WTC11 (cell line): ENCODE results near the gene CGREF1. TPM values are rescaled to one million over a fixed set of nuclear protein-coding genes. Genes with fewer than 3 reads are reported as not detected.

Experiments
- CREB1 ChIP-seq: sonication (generic); formaldehyde crosslinking; IDR thresholded peaks from 2 replicates; pipeline ENCODE4 v1.8.0; 2023; ENCODE audit warnings: mild to moderate bottlenecking, missing genetic modification reagents
- CTCF ChIP-seq: fragments of 200-600 bp; IDR thresholded peaks from 2 replicates; pipeline ENCODE4 v1.8.0; 2022; ENCODE audit warnings: antibody characterized with exemption
- E2F4 ChIP-seq: sonication (generic); formaldehyde crosslinking; IDR thresholded peaks from 2 replicates; pipeline ENCODE4 v1.8.1; 2022; ENCODE audit warnings: low read depth, mild to moderate bottlenecking, moderate library complexity, missing genetic modification reagents, borderline replicate concordance
- ESRRA ChIP-seq: sonication (generic); formaldehyde crosslinking; IDR thresholded peaks from 2 replicates; pipeline ENCODE4 v1.8.1; 2022; ENCODE audit warnings: mild to moderate bottlenecking, missing genetic modification reagents, borderline replicate concordance
- GRHL2 ChIP-seq: fragments of 250-450 bp; sonication (Bioruptor Pico); IDR thresholded peaks from 2 replicates; pipeline ENCODE4 v1.8.0; 2022; ENCODE audit warnings: mild to moderate bottlenecking, moderate library complexity; ENCODE audit not compliant: insufficient replicate concordance, severe bottlenecking
- HMGA2 ChIP-seq: fragments of 250-450 bp; sonication (Bioruptor Pico); IDR thresholded peaks from 2 replicates; pipeline ENCODE4 v1.4.0; 2021; ENCODE audit warnings: mild to moderate bottlenecking, moderate library complexity
- IRF1 ChIP-seq: sonication (generic); formaldehyde crosslinking; IDR thresholded peaks from 2 replicates; pipeline ENCODE4 v1.8.0; 2023; ENCODE audit warnings: missing genetic modification reagents
- IRF2 ChIP-seq: sonication (generic); formaldehyde crosslinking; IDR thresholded peaks from 2 replicates; pipeline ENCODE4 v1.8.0; 2022; ENCODE audit warnings: low read depth, missing genetic modification reagents, borderline replicate concordance
- MAX ChIP-seq: sonication (generic); formaldehyde crosslinking; IDR thresholded peaks from 2 replicates; pipeline ENCODE4 v1.8.0; 2022; ENCODE audit warnings: mild to moderate bottlenecking, missing genetic modification reagents
- NFATC4 ChIP-seq: fragments of 250-450 bp; sonication (Bioruptor Pico); IDR thresholded peaks from 2 replicates; pipeline ENCODE4 v1.9.0; 2021; ENCODE audit warnings: mild to moderate bottlenecking
- NFYB ChIP-seq: sonication (generic); formaldehyde crosslinking; conservative IDR thresholded peaks from 2 replicates; pipeline ENCODE4 v1.8.0; 2022; ENCODE audit warnings: low read depth, missing genetic modification reagents
- NR1H2 ChIP-seq: sonication (generic); formaldehyde crosslinking; IDR thresholded peaks from 2 replicates; pipeline ENCODE4 v1.9.0; 2021; ENCODE audit warnings: mild to moderate bottlenecking, moderate library complexity, missing genetic modification reagents
- NR2C2 ChIP-seq: sonication (generic); formaldehyde crosslinking; IDR thresholded peaks from 2 replicates; pipeline ENCODE4 v1.8.0; 2022; ENCODE audit warnings: mild to moderate bottlenecking, missing genetic modification reagents
- OVOL2 ChIP-seq: fragments of 250-450 bp; sonication (Bioruptor Pico); IDR thresholded peaks from 2 replicates; pipeline ENCODE4 v1.9.0; 2021; ENCODE audit warnings: mild to moderate bottlenecking, borderline replicate concordance
- PRRX2 ChIP-seq: fragments of 250-450 bp; sonication (Bioruptor Pico); IDR thresholded peaks from 2 replicates; pipeline ENCODE4 v1.8.0; 2021; ENCODE audit warnings: mild to moderate bottlenecking
- RORB ChIP-seq: fragments of 250-450 bp; sonication (Bioruptor Pico); IDR thresholded peaks from 2 replicates; pipeline ENCODE4 v1.9.0; 2021; ENCODE audit warnings: mild to moderate bottlenecking
- SMAD3 ChIP-seq: sonication (generic); formaldehyde crosslinking; IDR thresholded peaks from 2 replicates; pipeline ENCODE4 v1.8.0; 2022; ENCODE audit warnings: missing genetic modification reagents, mild to moderate bottlenecking, borderline replicate concordance
- SOX15 ChIP-seq: fragments of 250-450 bp; sonication (Bioruptor Pico); IDR thresholded peaks from 2 replicates; pipeline ENCODE4 v1.9.0; 2021; ENCODE audit warnings: mild to moderate bottlenecking
- TCF7 ChIP-seq: sonication (generic); formaldehyde crosslinking; IDR thresholded peaks from 2 replicates; pipeline ENCODE4 v1.8.0; 2022; ENCODE audit warnings: mild to moderate bottlenecking, low read depth, missing genetic modification reagents, moderate library complexity
- ZBTB21 ChIP-seq: sonication (generic); formaldehyde crosslinking; IDR thresholded peaks from 2 replicates; pipeline ENCODE4 v1.8.1; 2023; ENCODE audit warnings: mild to moderate bottlenecking, missing genetic modification reagents, borderline replicate concordance
- ZBTB43 ChIP-seq: sonication (generic); formaldehyde crosslinking; IDR thresholded peaks from 2 replicates; pipeline ENCODE4 v1.8.1; 2023; ENCODE audit warnings: mild to moderate bottlenecking, missing genetic modification reagents
- ZNF317 ChIP-seq: sonication (generic); formaldehyde crosslinking; IDR thresholded peaks from 2 replicates; pipeline ENCODE4 v1.8.1; 2023; ENCODE audit warnings: low read depth, mild to moderate bottlenecking, moderate library complexity, missing genetic modification reagents, borderline replicate concordance
- ZNF396 ChIP-seq: fragments of 250-450 bp; sonication (Bioruptor Pico); IDR thresholded peaks from 2 replicates; pipeline ENCODE4 v1.8.0; 2021; ENCODE audit warnings: mild to moderate bottlenecking, moderate library complexity, borderline replicate concordance
- ZNF671 ChIP-seq: fragments of 250-450 bp; sonication (Bioruptor Pico); IDR thresholded peaks from 2 replicates; pipeline ENCODE4 v1.8.0; 2021; ENCODE audit warnings: mild to moderate bottlenecking
- total RNA-seq: library from RNA; stranded (reverse); gene quantifications from 3 replicates; pipeline ENCODE4 v1.2.3, GENCODE V29; 2021
- TF ChIP-seq, protein P1 (sequence below): fragments of 250-450 bp; sonication (Bioruptor Pico); IDR thresholded peaks from 2 replicates; pipeline ENCODE4 v1.9.0; 2021; ENCODE audit warnings: mild to moderate bottlenecking
- TF ChIP-seq, protein P2 (sequence below): fragments of 250-450 bp; sonication (Bioruptor Pico); conservative IDR thresholded peaks from 2 replicates; pipeline ENCODE4 v1.9.0; 2021; ENCODE audit warnings: mild to moderate bottlenecking
- TF ChIP-seq, protein P3 (sequence below): sonication (generic); formaldehyde crosslinking; IDR thresholded peaks from 2 replicates; pipeline ENCODE4 v1.8.0; 2023; ENCODE audit warnings: mild to moderate bottlenecking, missing genetic modification reagents

The CGREF1 gene
- total RNA-seq, 1 experiment from 2014 or later, result 3.5 TPM

- TF ChIP-seq, protein P1, sequence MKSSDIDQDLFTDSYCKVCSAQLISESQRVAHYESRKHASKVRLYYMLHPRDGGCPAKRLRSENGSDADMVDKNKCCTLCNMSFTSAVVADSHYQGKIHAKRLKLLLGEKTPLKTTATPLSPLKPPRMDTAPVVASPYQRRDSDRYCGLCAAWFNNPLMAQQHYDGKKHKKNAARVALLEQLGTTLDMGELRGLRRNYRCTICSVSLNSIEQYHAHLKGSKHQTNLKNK (CRISPR knock-in tag), result no peak
- 0 out of 2 replicates have a peak, but pooled peaks have one; percentile 45 for TF ChIP-seq ZBTB43 (CRISPR knock-in tag)
- TF ChIP-seq GRHL2 (CRISPR knock-in tag), result no peak
- TF ChIP-seq CTCF, result peak; percentile 36; the same call in 1 of the 2 replicates
- TF ChIP-seq NR1H2 (CRISPR knock-in tag), result no peak
- TF ChIP-seq, protein P2, sequence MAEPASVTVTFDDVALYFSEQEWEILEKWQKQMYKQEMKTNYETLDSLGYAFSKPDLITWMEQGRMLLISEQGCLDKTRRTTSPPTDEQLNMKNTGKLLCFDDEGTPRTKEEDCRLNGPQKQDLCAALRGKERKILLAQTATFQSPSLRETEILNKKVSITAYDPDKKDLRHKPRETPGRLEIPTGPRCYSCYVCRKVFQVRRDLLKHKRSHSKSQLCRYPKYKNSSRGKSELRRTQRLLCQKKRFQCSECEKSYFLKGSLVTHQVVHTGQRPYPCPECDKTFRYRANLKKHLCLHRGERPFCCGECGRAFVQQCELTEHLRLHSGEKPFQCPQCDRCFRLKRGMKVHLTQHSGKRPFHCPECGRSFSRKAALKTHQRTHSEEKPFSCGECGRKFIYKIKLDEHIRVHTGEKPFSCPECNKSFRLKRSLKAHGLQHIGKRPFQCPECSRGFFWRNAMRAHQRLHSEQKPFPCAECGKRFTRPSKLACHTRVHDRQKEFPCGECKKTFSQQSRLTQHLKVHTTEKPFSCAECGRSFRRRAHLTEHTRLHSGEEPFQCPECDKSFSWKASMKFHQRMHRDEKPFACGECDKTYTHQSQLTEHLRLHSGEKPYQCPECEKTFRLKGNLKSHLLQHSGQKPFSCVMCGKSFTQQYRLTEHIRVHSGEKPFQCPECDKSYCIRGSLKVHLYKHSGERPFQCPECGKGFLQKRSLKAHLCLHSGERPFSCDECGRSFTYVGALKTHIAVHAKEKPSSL (CRISPR knock-in tag), result no peak
- TF ChIP-seq OVOL2, result no peak
- no peak for TF ChIP-seq ZNF396 (CRISPR knock-in tag)
- no peak for TF ChIP-seq ZNF671 (CRISPR knock-in tag)
- TF ChIP-seq HMGA2 (CRISPR knock-in tag), result no peak
- no peak for TF ChIP-seq TCF7 (CRISPR knock-in tag)
- no peak for TF ChIP-seq NFATC4
- no peak; the same call in 1 of the 2 replicates for TF ChIP-seq MAX (CRISPR knock-in tag)
- TF ChIP-seq NR2C2 (CRISPR knock-in tag), result no peak
- TF ChIP-seq NFYB (CRISPR knock-in tag), result no peak
- TF ChIP-seq ESRRA (CRISPR knock-in tag), result no peak
- TF ChIP-seq IRF2 (CRISPR knock-in tag), result no peak
- no peak for TF ChIP-seq SOX15 (CRISPR knock-in tag)
- TF ChIP-seq E2F4 (CRISPR knock-in tag), result no peak
- no peak for TF ChIP-seq ZNF317 (CRISPR knock-in tag)
- no peak for TF ChIP-seq SMAD3 (CRISPR knock-in tag)
- TF ChIP-seq RORB (CRISPR knock-in tag), result no peak
- TF ChIP-seq PRRX2, result no peak
- no peak for TF ChIP-seq ZBTB21 (CRISPR knock-in tag)
- TF ChIP-seq CREB1 (CRISPR knock-in tag), result no peak
- TF ChIP-seq, protein P3, sequence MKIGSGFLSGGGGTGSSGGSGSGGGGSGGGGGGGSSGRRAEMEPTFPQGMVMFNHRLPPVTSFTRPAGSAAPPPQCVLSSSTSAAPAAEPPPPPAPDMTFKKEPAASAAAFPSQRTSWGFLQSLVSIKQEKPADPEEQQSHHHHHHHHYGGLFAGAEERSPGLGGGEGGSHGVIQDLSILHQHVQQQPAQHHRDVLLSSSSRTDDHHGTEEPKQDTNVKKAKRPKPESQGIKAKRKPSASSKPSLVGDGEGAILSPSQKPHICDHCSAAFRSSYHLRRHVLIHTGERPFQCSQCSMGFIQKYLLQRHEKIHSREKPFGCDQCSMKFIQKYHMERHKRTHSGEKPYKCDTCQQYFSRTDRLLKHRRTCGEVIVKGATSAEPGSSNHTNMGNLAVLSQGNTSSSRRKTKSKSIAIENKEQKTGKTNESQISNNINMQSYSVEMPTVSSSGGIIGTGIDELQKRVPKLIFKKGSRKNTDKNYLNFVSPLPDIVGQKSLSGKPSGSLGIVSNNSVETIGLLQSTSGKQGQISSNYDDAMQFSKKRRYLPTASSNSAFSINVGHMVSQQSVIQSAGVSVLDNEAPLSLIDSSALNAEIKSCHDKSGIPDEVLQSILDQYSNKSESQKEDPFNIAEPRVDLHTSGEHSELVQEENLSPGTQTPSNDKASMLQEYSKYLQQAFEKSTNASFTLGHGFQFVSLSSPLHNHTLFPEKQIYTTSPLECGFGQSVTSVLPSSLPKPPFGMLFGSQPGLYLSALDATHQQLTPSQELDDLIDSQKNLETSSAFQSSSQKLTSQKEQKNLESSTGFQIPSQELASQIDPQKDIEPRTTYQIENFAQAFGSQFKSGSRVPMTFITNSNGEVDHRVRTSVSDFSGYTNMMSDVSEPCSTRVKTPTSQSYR (CRISPR knock-in tag), result no peak
- TF ChIP-seq IRF1 (CRISPR knock-in tag), result no peak
Measured at GRCh38 chr2:27086724-27087593, 32.0 kb downstream of the CGREF1 start, which contains the start of gene KHK (continued).
